Activated T-helper 2 cell treated with anti-CD3 and anti-CD28 coated beads, Interferon-gamma antibody, Interleukin-2, Interleukin-4, amounts not matched to agents 10 μg/mL and 5 μg/mL and 100 μg/mL, durations not matched to agents 14 hours and 24 hours and 36 hours (primary cell): ENCODE data around the gene TRIM69. TPM values are rescaled to one million over a fixed set of nuclear protein-coding genes. Genes with fewer than 3 reads are reported as not detected.
"Not testable (repeated sequence)": the region's sequence is repeated elsewhere in the genome, so short reads cannot be mapped to it uniquely, and the experiment has no call there.

Experiments
- DNase-seq: peaks from one replicate; pipeline ENCODE4 v3.0.0; 2021; ENCODE audit warnings: low spot score
- H3K27ac Mint-ChIP-seq: one replicate; pipeline ENCODE4 v1.8.0; 2021; ENCODE audit warnings: mixed read lengths
- H3K27me3 Mint-ChIP-seq: one replicate; pipeline ENCODE4 v1.8.0; 2021; ENCODE audit warnings: low read depth, mixed read lengths
- H3K36me3 Mint-ChIP-seq: one replicate; pipeline ENCODE4 v1.8.0; 2021; ENCODE audit warnings: low read depth, mixed read lengths
- H3K4me1 Mint-ChIP-seq: one replicate; pipeline ENCODE4 v1.8.0; 2021; ENCODE audit warnings: low read depth, mixed read lengths
- H3K4me3 Mint-ChIP-seq: one replicate; pipeline ENCODE4 v1.8.0; 2021; ENCODE audit warnings: low read depth, mild to moderate bottlenecking, moderate library complexity, mixed read lengths
- H3K9me3 Mint-ChIP-seq: one replicate; pipeline ENCODE4 v1.8.0; 2021; ENCODE audit warnings: mixed read lengths
- intact Hi-C: fragments of 100-400 bp; cut with micrococcal nuclease; formaldehyde crosslinking; loops from one replicate; pipeline ENCODE4 v1.15.1; 2023
- total RNA-seq: library from RNA; stranded (reverse); gene quantifications from 2 replicates; pipeline ENCODE4 v1.2.3, GENCODE V29; 2022

TRIM69 gene
- 70.8 and 75.1 TPM in 2 replicates for total RNA-seq

DNA sequence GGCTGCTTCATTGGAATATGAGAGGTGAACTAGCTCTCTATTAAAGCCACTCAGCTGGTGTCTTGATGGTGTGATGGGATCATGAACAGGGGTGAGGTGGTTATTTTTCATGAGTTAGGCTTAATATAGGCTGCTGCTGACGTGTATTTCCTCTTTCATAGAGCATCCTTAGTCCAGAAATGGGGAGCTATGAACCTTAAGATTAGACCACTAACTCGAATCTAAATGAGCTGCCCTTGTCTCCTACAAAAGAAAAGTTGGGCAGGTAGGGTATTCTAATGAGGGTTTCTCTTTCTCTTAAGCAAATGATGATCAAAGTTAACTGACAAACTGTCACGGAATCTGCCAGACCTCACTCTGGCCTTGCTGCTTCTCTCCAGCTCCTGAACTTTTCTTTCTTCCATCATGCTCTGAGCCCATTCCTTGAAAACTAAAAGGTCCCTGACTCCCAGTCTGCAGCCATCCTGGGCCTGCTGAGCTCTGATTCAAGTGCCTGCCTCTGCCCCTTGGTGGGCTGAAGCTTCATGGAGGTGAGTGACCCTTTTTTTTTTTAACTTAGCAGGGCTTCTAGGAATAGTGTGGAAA, at the start of gene TRIM69:
Gene TRIM69 (plus strand): TSS at position 348 of the 585 bp plus-strand sequence. CDS start 177 bp downstream, at position 525.
- Mint-ChIP-seq H3K4me3 (peak within 1 kb of the TSS; percentile 80), H3K27me3 (no peaks in the 10 kb centered on the region), H3K36me3 (peaks cover 45% of the 10 kb centered on the region), H3K4me1 (peaks cover 56% of the 10 kb centered on the region), H3K27ac (peak within 1 kb of the TSS; percentile 96), H3K9me3 (no peaks in the 10 kb centered on the region)
- DNase-seq = no peak
- intact Hi-C loops = loop anchor here (1.0 to 2.0 kb wide), 3 partner anchors 8 to 73 kb away; partner anchors contain the start of gene SPG11

DNA sequence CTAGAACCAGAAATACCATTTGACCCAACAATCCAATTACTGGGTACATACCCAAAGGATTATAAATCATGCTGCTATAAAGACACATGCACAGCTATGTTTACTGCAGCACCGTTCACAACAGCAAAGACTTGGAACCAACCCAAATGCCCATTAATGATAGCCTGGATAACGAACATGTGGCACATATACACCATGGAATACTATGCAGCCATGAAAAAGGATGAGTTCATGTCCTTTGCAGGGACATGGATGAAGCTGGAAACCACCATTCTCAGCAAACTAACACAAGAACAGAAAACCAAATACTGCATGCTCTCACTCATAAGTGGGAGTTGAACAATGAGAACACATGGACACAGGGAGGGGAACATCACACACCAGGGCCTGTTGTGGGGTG, 47.0 kb upstream of the TRIM69 start:
- H3K27me3 Mint-ChIP-seq, DNase-seq, intact Hi-C loops, H3K27ac Mint-ChIP-seq, H3K4me3 Mint-ChIP-seq: not testable (repeated sequence)
- Mint-ChIP-seq H3K36me3 (peaks cover 35% of the 10 kb centered on the region), H3K9me3 (peaks cover 27% of the 10 kb centered on the region), H3K4me1 (peaks cover 18% of the 10 kb centered on the region)

DNA sequence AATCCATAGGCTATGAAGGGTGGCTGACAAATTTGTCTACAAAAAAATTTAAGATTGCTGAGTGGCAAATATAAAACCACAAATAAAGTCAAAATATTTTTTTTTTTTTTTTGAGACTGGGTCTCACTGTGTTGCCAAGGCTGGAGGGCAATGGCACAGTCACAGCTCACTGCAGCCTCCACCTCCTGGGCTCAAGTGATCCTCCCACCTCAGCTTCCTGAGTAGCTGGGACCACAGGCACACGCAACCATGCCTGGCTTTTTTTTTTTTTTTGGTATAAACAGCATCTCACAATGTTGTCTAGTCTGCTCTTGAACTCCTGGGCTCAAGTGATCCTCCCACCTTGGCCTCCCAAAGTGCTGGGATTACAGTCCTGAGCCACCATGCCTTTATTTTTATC, 46.1 kb upstream of the TRIM69 start:
- Mint-ChIP-seq H3K4me1 (peaks cover 18% of the 10 kb centered on the region), H3K36me3 (peaks cover 27% of the 10 kb centered on the region), H3K9me3 (peaks cover 23% of the 10 kb centered on the region)
- DNase-seq, H3K27ac Mint-ChIP-seq, H3K27me3 Mint-ChIP-seq, intact Hi-C loops, H3K4me3 Mint-ChIP-seq: not testable (repeated sequence)

- Mint-ChIP-seq H3K27ac (no peak overlapping the region), H3K4me1 (peaks cover 12% of the 10 kb centered on the region), H3K36me3 (peaks cover 12% of the 10 kb centered on the region), H3K4me3 (no peak overlapping the region), H3K9me3 (peaks cover 7% of the 10 kb centered on the region), H3K27me3 (peaks cover 6% of the 10 kb centered on the region)
- intact Hi-C loops = no loop called here
- no peak for DNase-seq
Observed at GRCh38 chr15:44692659-44693058, 43.7 kb upstream of the TRIM69 start.

- Mint-ChIP-seq H3K4me1 (peaks cover 11% of the 10 kb centered on the region), H3K9me3 (peaks cover 2% of the 10 kb centered on the region), H3K4me3 (no peak overlapping the region), H3K36me3 (peaks cover 5% of the 10 kb centered on the region), H3K27me3 (peaks cover 10% of the 10 kb centered on the region), H3K27ac (no peak overlapping the region)
- intact Hi-C loops = no loop called here
- no peak for DNase-seq
Observed at GRCh38 chr15:44694416-44694815, 41.9 kb upstream of the TRIM69 start.

GRCh38 chr15:44695294-44695693, 41.0 kb upstream of the TRIM69 start:
- peaks cover 10% of the 10 kb centered on the region for H3K36me3 Mint-ChIP-seq
- peaks cover 11% of the 10 kb centered on the region for H3K4me1 Mint-ChIP-seq
- peaks cover 10% of the 10 kb centered on the region for H3K27me3 Mint-ChIP-seq
- intact Hi-C loops = no loop called here
- DNase-seq = no peak
- no peak overlapping the region for H3K4me3 Mint-ChIP-seq
- no peak overlapping the region for H3K27ac Mint-ChIP-seq
- H3K9me3 Mint-ChIP-seq = peaks cover 11% of the 10 kb centered on the region

GRCh38 chr15:44697014-44697413, 39.3 kb upstream of the TRIM69 start:
- no peak for DNase-seq
- intact Hi-C loops = no loop called here
- no peak overlapping the region for H3K4me3 Mint-ChIP-seq
- peaks cover 16% of the 10 kb centered on the region for H3K4me1 Mint-ChIP-seq
- peaks cover 24% of the 10 kb centered on the region for H3K9me3 Mint-ChIP-seq
- H3K27ac Mint-ChIP-seq = no peak overlapping the region
- H3K27me3 Mint-ChIP-seq = peaks cover 10% of the 10 kb centered on the region
- H3K36me3 Mint-ChIP-seq = peaks cover 19% of the 10 kb centered on the region

DNA sequence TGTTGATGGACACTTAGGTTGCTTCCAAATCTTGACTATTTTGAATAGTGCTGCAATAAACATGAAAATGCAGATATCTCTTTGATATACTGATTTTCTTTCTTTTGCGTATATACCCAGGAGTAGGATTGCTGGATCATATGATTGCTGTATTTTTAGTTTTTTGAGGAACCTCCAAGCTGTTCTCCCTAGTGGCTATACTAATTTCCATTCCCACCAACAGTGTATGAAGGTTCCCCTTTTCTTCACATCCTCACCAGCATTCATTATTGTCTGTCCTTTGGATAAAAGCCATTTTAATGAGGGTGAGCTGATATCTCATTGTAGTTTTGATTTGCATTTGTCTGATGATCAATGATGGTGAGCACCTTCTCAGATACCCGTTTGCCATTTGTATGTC, 37.7 kb upstream of the TRIM69 start:
- H3K9me3 Mint-ChIP-seq = peaks cover 40% of the 10 kb centered on the region
- peaks cover 10% of the 10 kb centered on the region for H3K27me3 Mint-ChIP-seq
- no peak overlapping the region for H3K27ac Mint-ChIP-seq
- DNase-seq = no peak
- no peak overlapping the region for H3K4me3 Mint-ChIP-seq
- peaks cover 16% of the 10 kb centered on the region for H3K4me1 Mint-ChIP-seq
- H3K36me3 Mint-ChIP-seq = peaks cover 31% of the 10 kb centered on the region
- intact Hi-C loops = no loop called here

DNA sequence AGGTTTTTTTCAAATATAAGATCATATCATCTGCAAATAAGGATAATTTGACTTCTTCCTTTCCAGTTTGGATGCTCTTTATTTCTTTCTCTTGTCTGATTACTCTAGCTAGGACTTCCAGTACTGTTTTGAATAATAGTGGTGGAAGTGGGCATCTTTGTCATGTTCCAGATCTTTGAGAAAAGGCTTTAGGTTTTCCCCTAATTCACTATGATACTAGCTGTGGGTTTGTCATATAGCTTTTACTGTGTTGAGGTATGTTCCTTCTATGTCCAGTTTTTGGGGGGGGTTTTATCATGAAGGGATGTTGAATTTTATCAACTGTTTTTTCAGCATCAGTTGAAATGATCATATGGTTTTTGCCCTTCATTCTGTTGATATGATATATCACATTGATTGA, 35.7 kb upstream of the TRIM69 start:
- H3K36me3 Mint-ChIP-seq = peaks cover 48% of the 10 kb centered on the region
- not testable (repeated sequence) for H3K4me3 Mint-ChIP-seq, H3K27ac Mint-ChIP-seq, DNase-seq
- peaks cover 13% of the 10 kb centered on the region for H3K4me1 Mint-ChIP-seq
- peaks cover 10% of the 10 kb centered on the region for H3K27me3 Mint-ChIP-seq
- H3K9me3 Mint-ChIP-seq = peaks cover 58% of the 10 kb centered on the region
- intact Hi-C loops = loop anchor here (2.0 kb wide), 1 partner anchor 18 kb away; no protein-coding TSS in a partner anchor

DNA sequence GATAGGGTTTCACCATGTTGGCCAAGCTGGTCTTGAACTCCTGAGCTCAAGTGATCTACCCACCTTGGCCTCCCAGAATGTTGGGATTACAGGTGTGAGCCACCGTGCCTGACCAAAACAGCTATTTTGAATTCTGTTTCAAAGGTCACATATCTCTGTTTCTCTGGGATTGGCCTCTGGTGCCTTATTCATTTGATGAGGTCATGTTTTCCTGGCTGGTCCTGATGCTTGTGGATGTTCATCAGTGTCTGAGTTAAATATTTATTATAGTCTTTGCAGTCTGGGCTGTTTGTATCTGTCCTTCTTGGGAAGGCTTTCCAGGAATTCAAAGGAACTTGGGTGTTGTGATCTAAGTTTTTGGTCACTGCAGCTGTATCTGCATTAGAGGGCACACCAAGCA, 30.3 kb upstream of the TRIM69 start:
- Mint-ChIP-seq H3K27ac (no peak overlapping the region), H3K4me3 (no peak overlapping the region), H3K27me3 (no peaks in the 10 kb centered on the region), H3K9me3 (peaks cover 41% of the 10 kb centered on the region), H3K36me3 (peaks cover 60% of the 10 kb centered on the region), H3K4me1 (peaks cover 28% of the 10 kb centered on the region)
- DNase-seq = no peak
- intact Hi-C loops = no loop called here

DNA sequence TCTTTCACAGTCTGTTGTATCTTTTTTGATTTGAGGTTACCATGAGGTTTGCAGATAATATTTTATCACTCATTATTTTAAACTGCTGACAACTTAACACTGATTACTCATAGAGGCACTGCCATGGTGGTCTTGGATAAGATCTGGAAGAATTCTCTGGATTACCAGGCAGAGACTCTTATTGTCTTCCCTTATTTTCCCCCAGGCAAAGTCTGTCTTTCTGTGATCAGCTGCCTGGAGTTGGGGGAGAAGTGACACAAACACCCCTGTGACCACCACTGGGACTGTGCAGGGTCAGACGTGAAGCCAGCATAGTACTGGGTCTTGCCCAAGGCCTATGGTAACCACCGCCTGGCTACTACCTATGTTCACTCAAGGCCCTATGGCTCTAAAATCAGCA, 29.9 kb upstream of the TRIM69 start:
- Mint-ChIP-seq H3K27ac (no peak overlapping the region), H3K27me3 (no peaks in the 10 kb centered on the region), H3K4me1 (peaks cover 27% of the 10 kb centered on the region), H3K9me3 (peaks cover 40% of the 10 kb centered on the region), H3K4me3 (no peak overlapping the region), H3K36me3 (peaks cover 62% of the 10 kb centered on the region)
- intact Hi-C loops = no loop called here
- no peak for DNase-seq

DNA sequence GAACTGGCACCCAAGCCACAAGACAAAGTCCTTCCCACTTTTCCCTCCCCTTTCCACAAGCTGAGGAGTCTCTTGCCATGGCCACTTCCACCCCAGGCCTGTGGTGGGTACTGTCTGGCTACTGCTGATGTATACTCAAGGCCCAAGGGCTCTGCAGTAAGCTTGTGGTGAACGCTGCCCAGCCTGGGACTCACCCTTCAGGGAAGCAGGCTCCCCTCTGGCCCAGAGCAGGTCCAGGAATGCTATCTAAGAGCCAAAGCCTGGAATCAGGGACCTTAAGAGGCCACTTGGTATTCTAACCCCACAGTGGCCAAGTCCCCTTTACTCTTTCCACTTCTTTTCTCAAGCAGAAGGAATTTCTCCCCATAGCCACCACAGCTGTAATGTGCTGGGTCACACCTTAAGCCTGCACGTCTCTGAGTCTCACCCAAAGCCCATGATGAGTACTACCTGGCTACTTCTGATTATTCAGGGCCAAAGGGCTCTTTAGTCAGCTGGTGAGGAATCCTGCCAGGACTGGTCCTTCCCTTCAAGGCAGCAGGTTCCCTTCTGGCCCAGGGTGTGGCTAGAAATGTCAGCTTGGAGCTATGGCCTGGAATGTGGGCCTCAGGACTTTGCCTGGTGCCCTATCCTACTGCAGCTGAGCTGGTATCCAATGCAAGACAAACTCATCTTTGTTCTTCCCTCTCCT, 29.2 kb upstream of the TRIM69 start:
- Mint-ChIP-seq H3K27me3 (no peaks in the 10 kb centered on the region), H3K4me3 (no peak overlapping the region), H3K27ac (no peak overlapping the region), H3K9me3 (peaks cover 34% of the 10 kb centered on the region), H3K4me1 (peaks cover 27% of the 10 kb centered on the region), H3K36me3 (peaks cover 68% of the 10 kb centered on the region)
- intact Hi-C loops = no loop called here
- no peak for DNase-seq
